Neural progenitor cell (in vitro differentiated cells): ENCODE measurements around the gene NACA2. TPM values are rescaled to one million over a fixed set of nuclear protein-coding genes. Genes with fewer than 3 reads are reported as not detected.
"Not testable (repeated sequence)": the region's sequence is repeated elsewhere in the genome, so short reads cannot be mapped to it uniquely, and the experiment has no call there.

ENCODE experiments used
- DNase-seq: peaks from one replicate; pipeline ENCODE4 v3.0.0-alpha.2; 2016; ENCODE audit warnings: low spot score
- H2AFZ ChIP-seq: fragments of 200-600 bp; sonication (generic); replicated peaks from 2 replicates; pipeline ENCODE4 v1.6.1; 2016; ENCODE audit warnings: antibody characterized with exemption
- H3F3A ChIP-seq: fragments of 200-600 bp; sonication (generic); 2 replicates; pipeline ENCODE4 v1.6.1; 2016; ENCODE audit warnings: antibody characterized with exemption, low read depth
- H3K27ac ChIP-seq: fragments of 200-600 bp; sonication (generic); 2 replicates; pipeline ENCODE4 v1.5.1; 2016; ENCODE audit warnings: mild to moderate bottlenecking
- H3K27me3 ChIP-seq: fragments of 200-600 bp; sonication (generic); 2 replicates; pipeline ENCODE4 v1.6.1; 2016; ENCODE audit warnings: mild to moderate bottlenecking, moderate library complexity
- H3K36me3 ChIP-seq: fragments of 200-600 bp; sonication (generic); 2 replicates; pipeline ENCODE4 v1.5.1; 2016
- H3K4me1 ChIP-seq: fragments of 200-600 bp; sonication (generic); 2 replicates; pipeline ENCODE4 v1.6.1; 2016; ENCODE audit warnings: mixed run types
- H3K4me2 ChIP-seq: fragments of 200-600 bp; sonication (generic); 2 replicates; pipeline ENCODE4 v1.6.1; 2016
- H3K4me3 ChIP-seq: fragments of 200-600 bp; sonication (generic); 2 replicates; pipeline ENCODE4 v1.5.1; 2016
- H3K79me2 ChIP-seq: fragments of 200-600 bp; sonication (generic); 2 replicates; pipeline ENCODE4 v1.6.1; 2016; ENCODE audit warnings: low read depth
- H3K9ac ChIP-seq: fragments of 200-600 bp; sonication (generic); 2 replicates; pipeline ENCODE4 v1.6.1; 2016
- H3K9me3 ChIP-seq: fragments of 200-600 bp; sonication (generic); 2 replicates; pipeline ENCODE4 v1.5.1; 2016; ENCODE audit warnings: low read depth
- H4K20me1 ChIP-seq: fragments of 200-600 bp; sonication (generic); 2 replicates; pipeline ENCODE4 v1.6.1; 2016; ENCODE audit warnings: low read depth
- H3K27ac Mint-ChIP-seq: 3 replicates; pipeline ENCODE4 v1.8.0; 2021; ENCODE audit warnings: mixed read lengths
- H3K27me3 Mint-ChIP-seq: 2 replicates; pipeline ENCODE4 v1.8.0; 2022; ENCODE audit warnings: low read depth, mild to moderate bottlenecking, inconsistent platforms, moderate library complexity, mixed read lengths; ENCODE audit not compliant: insufficient read depth
- H3K36me3 Mint-ChIP-seq: 3 replicates; pipeline ENCODE4 v1.8.0; 2021; ENCODE audit warnings: mixed read lengths
- H3K4me1 Mint-ChIP-seq: 3 replicates; pipeline ENCODE4 v1.8.0; 2021; ENCODE audit warnings: mixed read lengths
- H3K4me3 Mint-ChIP-seq: 3 replicates; pipeline ENCODE4 v1.8.0; 2021; ENCODE audit warnings: mild to moderate bottlenecking, moderate library complexity, mixed read lengths
- H3K9me3 Mint-ChIP-seq: 3 replicates; pipeline ENCODE4 v1.8.0; 2020; ENCODE audit warnings: mixed read lengths
- EZH2 ChIP-seq: fragments of 200-600 bp; sonication (generic); IDR thresholded peaks from 2 replicates; pipeline ENCODE4 v1.6.1; 2017; ENCODE audit warnings: antibody characterized with exemption, mild to moderate bottlenecking, moderate library complexity
- EZH2phosphoT487 ChIP-seq: fragments of 200-600 bp; sonication (generic); IDR thresholded peaks from 2 replicates; pipeline ENCODE4 v1.6.1; 2017; ENCODE audit warnings: antibody characterized with exemption
- total RNA-seq: library from RNA; depleted of rRNA; stranded (reverse); fragments of >200 nt; gene quantifications from 2 replicates; pipeline ENCODE4 v1.2.3, GENCODE V29; 2015; ENCODE audit warnings: low replicate concordance
- TF ChIP-seq, protein P1 (sequence below): fragments of 200-600 bp; sonication (generic); IDR thresholded peaks from 2 replicates; pipeline ENCODE4 v1.5.1; 2017; ENCODE audit warnings: antibody characterized with exemption, mild to moderate bottlenecking

The NACA2 gene
- total RNA-seq, 1 donor from 2014 or later, result not detected

GRCh38 chr17:61567045-61567802 is 23.8 kb downstream of the NACA2 start:
- no peak for TF ChIP-seq EZH2
- no peak for TF ChIP-seq EZH2phosphoT487
- TF ChIP-seq, protein P1, sequence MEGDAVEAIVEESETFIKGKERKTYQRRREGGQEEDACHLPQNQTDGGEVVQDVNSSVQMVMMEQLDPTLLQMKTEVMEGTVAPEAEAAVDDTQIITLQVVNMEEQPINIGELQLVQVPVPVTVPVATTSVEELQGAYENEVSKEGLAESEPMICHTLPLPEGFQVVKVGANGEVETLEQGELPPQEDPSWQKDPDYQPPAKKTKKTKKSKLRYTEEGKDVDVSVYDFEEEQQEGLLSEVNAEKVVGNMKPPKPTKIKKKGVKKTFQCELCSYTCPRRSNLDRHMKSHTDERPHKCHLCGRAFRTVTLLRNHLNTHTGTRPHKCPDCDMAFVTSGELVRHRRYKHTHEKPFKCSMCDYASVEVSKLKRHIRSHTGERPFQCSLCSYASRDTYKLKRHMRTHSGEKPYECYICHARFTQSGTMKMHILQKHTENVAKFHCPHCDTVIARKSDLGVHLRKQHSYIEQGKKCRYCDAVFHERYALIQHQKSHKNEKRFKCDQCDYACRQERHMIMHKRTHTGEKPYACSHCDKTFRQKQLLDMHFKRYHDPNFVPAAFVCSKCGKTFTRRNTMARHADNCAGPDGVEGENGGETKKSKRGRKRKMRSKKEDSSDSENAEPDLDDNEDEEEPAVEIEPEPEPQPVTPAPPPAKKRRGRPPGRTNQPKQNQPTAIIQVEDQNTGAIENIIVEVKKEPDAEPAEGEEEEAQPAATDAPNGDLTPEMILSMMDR, result no peak
- no peak overlapping the region for H3K4me3 ChIP-seq
- DNase-seq, result no peak
- H3K27me3 ChIP-seq, result no peaks in the 10 kb centered on the region
- no peaks in the 10 kb centered on the region for H3K36me3 ChIP-seq
- H3K9me3 ChIP-seq, result peaks cover 4% of the 10 kb centered on the region
- no peaks in the 10 kb centered on the region for H4K20me1 ChIP-seq
- no peak overlapping the region for H2AFZ ChIP-seq
- H3K27ac ChIP-seq, result no peak overlapping the region
- no peaks in the 10 kb centered on the region for H3F3A ChIP-seq
- no peaks in the 10 kb centered on the region for H3K4me1 Mint-ChIP-seq
- no peaks in the 10 kb centered on the region for H3K36me3 Mint-ChIP-seq
- peaks cover 11% of the 10 kb centered on the region for H3K9me3 Mint-ChIP-seq
- H3K4me2 ChIP-seq, result no peak overlapping the region
- no peaks in the 10 kb centered on the region for H3K27me3 Mint-ChIP-seq
- H3K4me1 ChIP-seq, result no peaks in the 10 kb centered on the region
- no peaks in the 10 kb centered on the region for H3K79me2 ChIP-seq
- H3K4me3 Mint-ChIP-seq, result no peak overlapping the region
- H3K9ac ChIP-seq, result no peak overlapping the region
- no peak overlapping the region for H3K27ac Mint-ChIP-seq

DNA sequence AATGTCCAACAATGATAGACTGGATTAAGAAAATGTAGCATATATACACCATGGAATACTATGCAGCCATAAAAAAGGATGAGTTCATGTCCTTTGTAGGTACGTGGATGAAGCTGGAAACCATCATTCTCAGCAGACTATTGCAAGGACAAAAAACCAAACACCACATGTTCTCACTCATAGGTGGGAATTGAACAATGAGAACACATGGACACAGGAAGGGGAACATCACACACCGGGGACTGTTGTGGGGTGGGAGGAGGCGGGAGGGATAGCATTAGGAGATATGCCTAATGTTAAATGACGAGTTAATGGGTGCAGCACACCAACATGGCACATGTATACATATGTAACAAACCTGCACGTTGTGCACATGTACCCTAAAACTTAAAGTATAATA is 24.6 kb downstream of the NACA2 start:
- not testable (repeated sequence) for H3K79me2 ChIP-seq, H3K9me3 ChIP-seq, H3F3A ChIP-seq, H3K4me2 ChIP-seq, H3K27me3 Mint-ChIP-seq, H3K4me3 Mint-ChIP-seq, H3K4me3 ChIP-seq, H3K36me3 Mint-ChIP-seq, H3K4me1 Mint-ChIP-seq, H3K27ac ChIP-seq, H4K20me1 ChIP-seq, H3K27ac Mint-ChIP-seq, H3K4me1 ChIP-seq, DNase-seq, H3K9me3 Mint-ChIP-seq, H3K27me3 ChIP-seq, H3K9ac ChIP-seq, H2AFZ ChIP-seq, H3K36me3 ChIP-seq

- not testable (repeated sequence) for H3K4me1 ChIP-seq, DNase-seq, H4K20me1 ChIP-seq, H3F3A ChIP-seq, H3K9ac ChIP-seq, H3K27ac ChIP-seq, H3K9me3 ChIP-seq, H3K4me3 ChIP-seq, H3K27ac Mint-ChIP-seq, H3K27me3 Mint-ChIP-seq, H3K79me2 ChIP-seq, H3K36me3 Mint-ChIP-seq, H3K27me3 ChIP-seq, H2AFZ ChIP-seq, H3K4me2 ChIP-seq, H3K9me3 Mint-ChIP-seq, H3K4me3 Mint-ChIP-seq, H3K36me3 ChIP-seq, H3K4me1 Mint-ChIP-seq
Observed at GRCh38 chr17:61565850-61566249, 25.2 kb downstream of the NACA2 start.

DNA sequence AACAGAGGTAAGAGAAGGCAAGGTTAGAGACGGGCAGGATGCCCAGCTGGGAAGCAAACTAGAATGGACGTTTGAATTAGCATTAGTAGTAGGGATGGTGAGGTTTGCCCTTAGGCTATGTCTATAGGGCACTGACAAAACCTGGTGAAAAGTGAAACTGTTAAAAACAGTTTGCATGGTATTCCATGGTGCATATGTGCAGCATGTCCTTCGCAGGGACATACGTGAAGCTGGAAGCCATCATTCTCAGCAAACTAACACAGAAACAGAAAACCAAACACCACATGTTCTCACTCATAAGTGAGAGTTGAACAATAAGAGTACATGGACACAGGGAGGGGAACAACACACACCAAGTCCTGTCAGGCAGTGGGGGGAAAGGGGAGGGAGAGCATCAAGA is 25.8 kb downstream of the NACA2 start:
- Mint-ChIP-seq H3K27me3 (no peaks in the 10 kb centered on the region), H3K9me3 (peaks cover 2% of the 10 kb centered on the region), H3K4me3 (no peak overlapping the region), H3K4me1 (no peaks in the 10 kb centered on the region), H3K27ac (no peak overlapping the region), H3K36me3 (no peaks in the 10 kb centered on the region)
- no peak overlapping the region for H3K9ac ChIP-seq
- H3F3A ChIP-seq, result no peaks in the 10 kb centered on the region
- no peak overlapping the region for H3K4me3 ChIP-seq
- H3K36me3 ChIP-seq, result no peaks in the 10 kb centered on the region
- no peaks in the 10 kb centered on the region for H3K27me3 ChIP-seq
- TF ChIP-seq EZH2 (no peak), EZH2phosphoT487 (no peak)
- TF ChIP-seq, protein P1, result no peak
- H2AFZ ChIP-seq, result no peak overlapping the region
- no peaks in the 10 kb centered on the region for H4K20me1 ChIP-seq
- no peak for DNase-seq
- no peak overlapping the region for H3K27ac ChIP-seq
- no peaks in the 10 kb centered on the region for H3K4me1 ChIP-seq
- no peak overlapping the region for H3K4me2 ChIP-seq
- no peaks in the 10 kb centered on the region for H3K79me2 ChIP-seq
- peaks cover 2% of the 10 kb centered on the region for H3K9me3 ChIP-seq
